HepG2 (cell line): ENCODE data around the gene CACNA1H. TPM values are rescaled to one million over a fixed set of nuclear protein-coding genes. Genes with fewer than 3 reads are reported as not detected.
A peak's percentile ranks its signal among the peaks of the same experiment; 100 is the strongest.
"Not testable (repeated sequence)": the region's sequence is repeated elsewhere in the genome, so short reads cannot be mapped to it uniquely, and the experiment has no call there.

Experiments used
- ATAC-seq: fragments of 200-7000 bp; cut with Tn5 transposase; 3 replicates; pipeline ENCODE4 v1.9.1; 2020; ENCODE audit warnings: mild to moderate bottlenecking, moderate library complexity
- BruUV-seq: library from RNA; stranded (reverse); fragments of 400-500 nt; replicated peaks from 2 replicates; lab custom pipeline; 2021; lab: Mats Ljungman, UMichigan
- CTCF ChIA-PET: fragments of 300-600 bp; formaldehyde crosslinking; extraction: SDS; loops from one replicate; lab custom pipeline; 2021; ENCODE audit warnings: low total read pairs, inconsistent platforms, low intra/inter-chr PET ratio; lab: Yijun Ruan, JAX
- POLR2A ChIA-PET: fragments of 350-600 bp; sonication (Branson Sonifier 250); formaldehyde crosslinking; loops from one replicate; lab custom pipeline; 2020; ENCODE audit warnings: antibody characterized with exemption, inconsistent platforms; lab: Yijun Ruan, JAX
- DNase-seq: peaks from one replicate; pipeline ENCODE4 v3.0.0-alpha.2; 2015; ENCODE audit warnings: low spot score
- FAIRE-seq: peaks from 3 replicates; lab custom pipeline; 2011; peaks lifted over from hg19 to GRCh38; lab: Jason Lieb, UNC
- H2AFZ ChIP-seq: one replicate; pipeline ENCODE4 v1.6.1; 2011; ENCODE audit warnings: low read length, inconsistent platforms
- H3K27ac ChIP-seq: fragments of 300-600 bp; 3 replicates; pipeline ENCODE4 v1.8.0; 2011; ENCODE audit warnings: mixed run types, mild to moderate bottlenecking, mixed read lengths, low read length, inconsistent platforms; ENCODE audit not compliant: insufficient read depth; ENCODE audit errors: extremely low read length
- H3K27me3 ChIP-seq, 2 experiments: fragments of 200-600 bp in 1 of 2; 2 replicates in 1 of 2; 3 replicates in 1 of 2; pipeline versions ENCODE4 v1.6.0 to v1.8.0; 2011; ENCODE audit warnings: low read length in 2 of 2, mild to moderate bottlenecking in 2 of 2, moderate library complexity in 2 of 2, inconsistent platforms in 1 of 2; ENCODE audit not compliant: insufficient read depth in 2 of 2, control insufficient read depth in 1 of 2
- H3K36me3 ChIP-seq, 2 experiments: fragments of 200-600 bp in 1 of 2; replicated peaks in 1 of 2; 2 replicates in 1 of 2; 3 replicates in 1 of 2; pipeline versions ENCODE4 v1.5.1 to v1.8.0; 2011; ENCODE audit warnings: low read length in 2 of 2, inconsistent platforms in 1 of 2; ENCODE audit not compliant: insufficient read depth in 2 of 2, control insufficient read depth in 1 of 2
- H3K4me1 ChIP-seq: 2 replicates; pipeline ENCODE4 v1.5.1; 2012; ENCODE audit warnings: low read length, inconsistent platforms; ENCODE audit not compliant: insufficient read depth
- H3K4me2 ChIP-seq: 2 replicates; pipeline ENCODE4 v1.6.0; 2011; ENCODE audit warnings: low read depth, low read length, inconsistent platforms
- H3K4me3 ChIP-seq, 3 experiments: fragments of 200-600 bp in 1 of 3; sonication (generic), shearing (Covaris generic) in 1 of 3; replicated peaks in 1 of 3; 2 replicates each; pipeline ENCODE4 v1.5.1; 2011 to 2016; ENCODE audit warnings: low read length in 3 of 3, inconsistent platforms in 2 of 3, low read depth in 2 of 3, mild to moderate bottlenecking in 2 of 3, control low read depth in 1 of 3, mixed read lengths in 1 of 3; ENCODE audit not compliant: insufficient read depth in 1 of 3
- H3K79me2 ChIP-seq: one replicate; pipeline ENCODE4 v1.6.1; 2011; ENCODE audit warnings: low read length, inconsistent platforms; ENCODE audit not compliant: insufficient read depth
- H3K9ac ChIP-seq: 2 replicates; pipeline ENCODE4 v1.6.0; 2011; ENCODE audit warnings: mild to moderate bottlenecking, low read depth, low read length, inconsistent platforms; ENCODE audit not compliant: insufficient read depth
- H3K9me3 ChIP-seq: 2 replicates; pipeline ENCODE4 v1.5.1; 2012; ENCODE audit warnings: mild to moderate bottlenecking, low read length
- H4K20me1 ChIP-seq: 2 replicates; pipeline ENCODE4 v1.6.0; 2011; ENCODE audit warnings: inconsistent platforms, mild to moderate bottlenecking, low read length, moderate library complexity; ENCODE audit not compliant: insufficient read depth
- MED1 ChIP-seq: sonication (generic); formaldehyde crosslinking; IDR thresholded peaks from 2 replicates; pipeline ENCODE4 v1.4.0; 2020; ENCODE audit warnings: missing genetic modification reagents
- NR0B2 ChIP-seq: sonication (generic); formaldehyde crosslinking; IDR thresholded peaks from 2 replicates; pipeline ENCODE4 v1.4.0; 2020; ENCODE audit warnings: mild to moderate bottlenecking, missing genetic modification reagents
- ZNF121 ChIP-seq: sonication (generic); formaldehyde crosslinking; IDR thresholded peaks from 2 replicates; pipeline ENCODE4 v1.5.0; 2020; ENCODE audit warnings: mild to moderate bottlenecking, missing genetic modification reagents
- WGBS: methylation state at CpG from one replicate; pipeline ENCODE4 v1.1.6; 2017; ENCODE audit warnings: low lambda C conversion rate; 5-methylcytosine and 5-hydroxymethylcytosine counted together
- in situ Hi-C: cut with HindIII; loops from 2 replicates; pipeline ENCODE4 v1.10.0; 2017; ENCODE audit warnings: low pct_unique_long_range_greater_than_20kb; ENCODE audit not compliant: extremely low pct_ligation_motif_present
- intact Hi-C: fragments of 100-400 bp; cut with micrococcal nuclease; formaldehyde crosslinking; loops from one replicate; pipeline ENCODE4 v1.10.0; 2022; ENCODE audit not compliant: unreplicated experiment
- polyA plus RNA-seq, 8 experiments: library from polyadenylated mRNA; depleted of rRNA in 3 of 8; stranded (reverse) in 7 of 8; unstranded in 1 of 8; fragments of >200 nt; fragmentation: Illumina TruSeq in 4 of 8; extraction: Trizol in 4 of 8; gene quantifications; 2 replicates each; pipeline versions ENCODE4 v1.2.1 to v1.2.3, GENCODE V29; 2011 to 2016; ENCODE audit warnings: low read depth in 4 of 8, missing spikeins in 1 of 8, mixed read lengths in 1 of 8; ENCODE audit not compliant: insufficient read depth in 1 of 8
- total RNA-seq, 5 experiments: library from RNA; depleted of rRNA; stranded (reverse); fragments of >200 nt; fragmentation: Illumina TruSeq; extraction: Trizol; gene quantifications; 2 replicates each; pipeline ENCODE4 v1.2.3, GENCODE V29; 2016; ENCODE audit warnings: low read depth in 1 of 5

Gene CACNA1H
- total and polyA plus RNA-seq, 2 of the 13 experiments (the other 11 are each of a cell fraction or from before 2014, with no cell fraction given) = 0.40 to 1.8 TPM

GRCh38 chr16:1269418-1269817, 116.5 kb downstream of the CACNA1H start:
- Histone ChIP-seq H3K27me3 (peaks cover 2 to 37% of the 10 kb centered on the region in 2 experiments), H3K4me1 (peaks cover 11% of the 10 kb centered on the region; the same call in 1 of the 2 replicates)
- H3K79me2 ChIP-seq, FAIRE-seq, H3K4me2 ChIP-seq, H3K27ac ChIP-seq, BruUV-seq, H2AFZ ChIP-seq, POLR2A ChIA-PET, H3K9ac ChIP-seq, ATAC-seq, DNase-seq, H3K4me3 ChIP-seq, in situ Hi-C loops, CTCF ChIA-PET, H3K36me3 ChIP-seq, H3K9me3 ChIP-seq, intact Hi-C loops, H4K20me1 ChIP-seq: not testable (repeated sequence)
- WGBS = 87% methylated on average over 5 of the region's 7 CpGs
- 0 out of 2 replicates have a peak, but pooled peaks have one; percentile 23 for TF ChIP-seq ZNF121 (CRISPR knock-in tag)

GRCh38 chr16:1271380-1271723, 118.4 kb downstream of the CACNA1H start:
- DNase-seq (no peak), ATAC-seq (no peak; the same call in 2 of the 3 replicates), FAIRE-seq (no peak)
- no peak overlapping the region for H3K27ac ChIP-seq
- no peaks in the 10 kb centered on the region for H3K79me2 ChIP-seq
- in situ Hi-C loops = no loop called here
- no peak overlapping the region for H3K4me3 ChIP-seq
- H2AFZ ChIP-seq = no peak overlapping the region
- no peaks in the 10 kb centered on the region for H4K20me1 ChIP-seq
- no peaks in the 10 kb centered on the region for H3K9me3 ChIP-seq
- POLR2A ChIA-PET = no interaction called here
- no peaks in the 10 kb centered on the region for H3K36me3 ChIP-seq
- BruUV-seq = no TSS peak
- WGBS = 49% methylated on average over 12 of the region's 12 CpGs
- TF ChIP-seq MED1 = no peak
- TF ChIP-seq NR0B2 (CRISPR knock-in tag) = 0 out of 2 replicates have a peak, but pooled peaks have one; percentile 4
- CTCF ChIA-PET = no interaction called here
- no peak overlapping the region for H3K9ac ChIP-seq
- H3K4me2 ChIP-seq = no peak overlapping the region
- peaks cover 11% of the 10 kb centered on the region; the same call in 1 of the 2 replicates for H3K4me1 ChIP-seq
- peaks cover 5 to 42% of the 10 kb centered on the region in 2 experiments for H3K27me3 ChIP-seq
- intact Hi-C loops = no loop called here

Other genes with a start within 250 kb of the CACNA1H start
- 2.3 and 6.8 TPM in 2 replicates for gene LMF1, start 182.1 kb upstream of the CACNA1H start, total RNA-seq (2016; rRNA removed; fragmentation: Illumina TruSeq; extraction: Trizol)
- 8.5 and 13.7 TPM in 2 replicates for gene LMF1, start 182.1 kb upstream of the CACNA1H start, polyA plus RNA-seq (2011; rRNA removed)
- 0.15 and 0.20 TPM in 2 replicates for gene SOX8, start 171.3 kb upstream of the CACNA1H start, total RNA-seq (2016; rRNA removed; fragmentation: Illumina TruSeq; extraction: Trizol)
- 0.28 and 0.34 TPM in 2 replicates for gene SOX8, start 171.3 kb upstream of the CACNA1H start, polyA plus RNA-seq (2011; rRNA removed)
- 0.14 and 0.49 TPM in 2 replicates for gene SSTR5, start 80.4 kb upstream of the CACNA1H start, total RNA-seq (2016; rRNA removed; fragmentation: Illumina TruSeq; extraction: Trizol)
- gene SSTR5, start 80.4 kb upstream of the CACNA1H start, polyA plus RNA-seq (2011; rRNA removed) = 0.20 and 0.26 TPM in 2 replicates
- 0.09 TPM in 1 of 2 replicates, not detected in the other for gene C1QTNF8, start 56.9 kb upstream of the CACNA1H start, total RNA-seq (2016; rRNA removed; fragmentation: Illumina TruSeq; extraction: Trizol)
- gene C1QTNF8, start 56.9 kb upstream of the CACNA1H start, polyA plus RNA-seq (2011; rRNA removed) = not detected in 2 replicates
- gene TPSG1, start 72.2 kb downstream of the CACNA1H start, total RNA-seq (2016; rRNA removed; fragmentation: Illumina TruSeq; extraction: Trizol) = not detected in 2 replicates
- gene TPSG1, start 72.2 kb downstream of the CACNA1H start, polyA plus RNA-seq (2011; rRNA removed) = not detected in 2 replicates
- gene TPSB2, start 77.1 kb downstream of the CACNA1H start, total RNA-seq (2016; rRNA removed; fragmentation: Illumina TruSeq; extraction: Trizol) = not detected in 2 replicates
- gene TPSB2, start 77.1 kb downstream of the CACNA1H start, polyA plus RNA-seq (2011; rRNA removed) = 0.14 TPM in 1 of 2 replicates, not detected in the other
- gene TPSAB1, start 87.6 kb downstream of the CACNA1H start, total RNA-seq (2016; rRNA removed; fragmentation: Illumina TruSeq; extraction: Trizol) = not detected in 2 replicates
- gene TPSAB1, start 87.6 kb downstream of the CACNA1H start, polyA plus RNA-seq (2011; rRNA removed) = 0.05 and 0.12 TPM in 2 replicates
- gene TPSD1, start 103.0 kb downstream of the CACNA1H start, total RNA-seq (2016; rRNA removed; fragmentation: Illumina TruSeq; extraction: Trizol) = not detected in 2 replicates
- not detected in 2 replicates for gene TPSD1, start 103.0 kb downstream of the CACNA1H start, polyA plus RNA-seq (2011; rRNA removed)
- gene UBE2I, start 156.5 kb downstream of the CACNA1H start, total RNA-seq (2016; rRNA removed; fragmentation: Illumina TruSeq; extraction: Trizol) = 75.8 and 87.9 TPM in 2 replicates
- gene UBE2I, start 156.5 kb downstream of the CACNA1H start, polyA plus RNA-seq (2011; rRNA removed) = 79.5 and 98.9 TPM in 2 replicates
- gene BAIAP3, start 180.5 kb downstream of the CACNA1H start, total RNA-seq (2016; rRNA removed; fragmentation: Illumina TruSeq; extraction: Trizol) = 2.0 and 3.2 TPM in 2 replicates
- gene BAIAP3, start 180.5 kb downstream of the CACNA1H start, polyA plus RNA-seq (2011; rRNA removed) = 5.7 and 9.1 TPM in 2 replicates
- 45.1 and 51.0 TPM in 2 replicates for gene TSR3, start 198.8 kb downstream of the CACNA1H start, total RNA-seq (2016; rRNA removed; fragmentation: Illumina TruSeq; extraction: Trizol)
- gene TSR3, start 198.8 kb downstream of the CACNA1H start, polyA plus RNA-seq (2011; rRNA removed) = 24.2 and 26.2 TPM in 2 replicates
- gene GNPTG, start 198.8 kb downstream of the CACNA1H start, total RNA-seq (2016; rRNA removed; fragmentation: Illumina TruSeq; extraction: Trizol) = 8.8 and 22.7 TPM in 2 replicates
- gene GNPTG, start 198.8 kb downstream of the CACNA1H start, polyA plus RNA-seq (2011; rRNA removed) = 71.1 and 79.9 TPM in 2 replicates